HCT116 (cell line): ENCODE measurements around the gene TMSB4X.
"Not testable (repeated sequence)": the region's sequence is repeated elsewhere in the genome, so short reads cannot be mapped to it uniquely, and the experiment has no call there.

ENCODE experiments used
- CEBPB ChIP-seq: IDR thresholded peaks from 2 replicates; pipeline ENCODE4 v1.6.1; 2012; ENCODE audit warnings: low read depth
- CTCF ChIP-seq, 3 experiments: fragments of 200-600 bp in 1 of 3; sonication (generic) in 1 of 3; IDR thresholded peaks in 2 of 3; conservative IDR thresholded peaks in 1 of 3; 2 replicates each; pipeline ENCODE4 v1.5.1; 2012 to 2017; ENCODE audit warnings: low read depth in 2 of 3, low read length in 2 of 3, antibody characterized with exemption in 1 of 3, borderline replicate concordance in 1 of 3, control low read depth in 1 of 3, mild to moderate bottlenecking in 1 of 3, mixed read lengths in 1 of 3, mixed run types in 1 of 3, moderate library complexity in 1 of 3; ENCODE audit not compliant: insufficient read depth in 1 of 3
- POLR2AphosphoS5 ChIP-seq: IDR thresholded peaks from 2 replicates; pipeline ENCODE4 v1.6.1; 2011; ENCODE audit warnings: mild to moderate bottlenecking, low read depth, low read length, moderate library complexity
- SIN3A ChIP-seq: IDR thresholded peaks from 2 replicates; pipeline ENCODE4 v1.6.1; 2012; ENCODE audit warnings: low read depth
- ZFX ChIP-seq: fragments of 450-650 bp; IDR thresholded peaks from 2 replicates; pipeline ENCODE4 v1.6.1; 2017

GRCh38 chrX:13016731-13017130 is 41.8 kb downstream of the TMSB4X start:
- TF ChIP-seq CTCF (IDR thresholded peaks at IDR 0.05 in 2 of 3, conservative IDR thresholded peaks at IDR 0.05 in 1 of 3; ENCODE audit: borderline replicate concordance in 1 of 3, insufficient read depth in 1 of 3, low read depth in 2 of 3, low read length in 2 of 3); POLR2AphosphoS5; SIN3A; ZFX; CEBPB: not testable (repeated sequence)
